ENCODE data around the gene ARMC2.

- TF ChIP-seq YY1 (IDR thresholded peaks at IDR 0.05; ENCODE audit: low read depth, low read length) (no peak), RFX5 (IDR thresholded peaks at IDR 0.05; ENCODE audit: borderline replicate concordance, low read depth, low read length) (no peak), EZH2 (IDR thresholded peaks at IDR 0.05; ENCODE audit: low read depth, low read length, severe bottlenecking) (no peak)
Measured at GRCh38 chr6:108872575-108872974, 24.4 kb downstream of the ARMC2 start.

All from H1 (cell line).